ENCODE results near the gene STK32B.

DNA sequence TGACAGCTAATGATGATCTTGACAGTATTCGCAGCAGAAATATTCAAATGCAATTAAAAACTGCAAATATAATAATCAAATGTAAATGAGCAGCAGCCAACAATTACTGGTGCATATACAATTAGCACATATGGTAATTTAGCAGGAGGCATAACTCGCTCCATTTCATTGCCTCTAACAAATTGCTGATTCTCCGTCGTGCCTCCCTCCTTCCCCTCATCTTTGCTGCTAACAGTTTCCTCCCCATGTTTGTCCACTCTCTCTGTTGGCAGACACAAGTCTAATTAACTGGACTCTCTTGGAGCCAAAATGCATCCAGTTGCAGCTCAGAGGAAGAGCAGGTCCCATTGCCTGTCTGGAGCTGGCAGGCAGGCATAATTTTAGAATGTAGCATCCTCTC is 210.6 kb downstream of the STK32B start:
- TF ChIP-seq, protein P1, sequence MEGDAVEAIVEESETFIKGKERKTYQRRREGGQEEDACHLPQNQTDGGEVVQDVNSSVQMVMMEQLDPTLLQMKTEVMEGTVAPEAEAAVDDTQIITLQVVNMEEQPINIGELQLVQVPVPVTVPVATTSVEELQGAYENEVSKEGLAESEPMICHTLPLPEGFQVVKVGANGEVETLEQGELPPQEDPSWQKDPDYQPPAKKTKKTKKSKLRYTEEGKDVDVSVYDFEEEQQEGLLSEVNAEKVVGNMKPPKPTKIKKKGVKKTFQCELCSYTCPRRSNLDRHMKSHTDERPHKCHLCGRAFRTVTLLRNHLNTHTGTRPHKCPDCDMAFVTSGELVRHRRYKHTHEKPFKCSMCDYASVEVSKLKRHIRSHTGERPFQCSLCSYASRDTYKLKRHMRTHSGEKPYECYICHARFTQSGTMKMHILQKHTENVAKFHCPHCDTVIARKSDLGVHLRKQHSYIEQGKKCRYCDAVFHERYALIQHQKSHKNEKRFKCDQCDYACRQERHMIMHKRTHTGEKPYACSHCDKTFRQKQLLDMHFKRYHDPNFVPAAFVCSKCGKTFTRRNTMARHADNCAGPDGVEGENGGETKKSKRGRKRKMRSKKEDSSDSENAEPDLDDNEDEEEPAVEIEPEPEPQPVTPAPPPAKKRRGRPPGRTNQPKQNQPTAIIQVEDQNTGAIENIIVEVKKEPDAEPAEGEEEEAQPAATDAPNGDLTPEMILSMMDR (IDR thresholded peaks at IDR 0.05 in 4 of 5, conservative IDR thresholded peaks at IDR 0.05 in 1 of 5) = no peak
- TF ChIP-seq POLR2A (IDR thresholded peaks at IDR 0.05) = no peak

Measured in gastrocnemius medialis (tissue), 4 donors.